ENCODE results near the gene EBLN2.

Gene EBLN2

DNA sequence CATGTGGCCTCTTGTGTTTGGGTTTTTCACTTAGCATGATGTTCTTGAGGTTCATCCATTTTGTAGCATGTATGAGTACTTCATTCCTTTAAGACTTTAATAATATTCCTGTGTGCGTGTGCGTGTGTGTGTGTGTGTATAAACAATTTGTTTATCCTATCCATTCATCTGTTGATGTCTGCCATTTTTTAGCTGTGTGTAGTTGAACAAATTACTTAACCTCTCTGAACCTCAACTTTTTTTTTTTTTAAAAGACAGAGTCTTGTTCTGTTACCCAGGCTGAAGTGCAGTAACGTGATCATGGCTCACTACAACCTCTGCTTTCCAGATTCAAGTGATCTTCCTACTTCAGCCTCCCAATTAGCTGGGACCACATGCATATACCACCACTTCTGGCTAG lies 47.3 kb downstream of the EBLN2 start:
- no peak for DNase-seq

DNA sequence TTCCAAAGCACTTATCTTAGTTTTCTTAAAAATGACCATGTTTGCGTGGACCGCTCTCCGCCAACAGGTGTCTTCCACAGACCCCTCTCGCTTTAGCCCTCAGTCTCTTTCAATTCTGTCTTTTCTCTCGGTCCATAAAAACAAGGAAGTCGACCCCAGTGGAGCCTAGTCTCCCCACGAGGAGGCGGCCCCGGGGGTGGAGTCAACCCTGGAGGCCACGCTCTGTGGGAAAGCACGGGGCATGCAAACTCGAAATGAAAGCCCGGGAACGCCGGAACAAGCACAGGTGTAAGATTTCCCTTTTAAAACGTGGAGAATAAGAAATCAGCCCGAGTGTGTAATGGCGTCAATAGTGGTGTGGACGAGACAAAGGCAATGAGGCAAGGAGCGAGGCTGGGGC lies 49.1 kb downstream of the EBLN2 start:
- no peak for DNase-seq

Data from NCI-H1105 treated with DMSO at 0.1 percent for 48 hours (cell line).